HG03108 (cell line): Measurements from ENCODE around the gene ANO6.

Experiments used
- ATAC-seq: cut with Tn5 transposase; IDR thresholded peaks from one replicate; pipeline ENCODE4 v1.9.1; 2021; ENCODE audit warnings: moderate library complexity; ENCODE audit not compliant: unreplicated experiment

The ANO6 gene

DNA sequence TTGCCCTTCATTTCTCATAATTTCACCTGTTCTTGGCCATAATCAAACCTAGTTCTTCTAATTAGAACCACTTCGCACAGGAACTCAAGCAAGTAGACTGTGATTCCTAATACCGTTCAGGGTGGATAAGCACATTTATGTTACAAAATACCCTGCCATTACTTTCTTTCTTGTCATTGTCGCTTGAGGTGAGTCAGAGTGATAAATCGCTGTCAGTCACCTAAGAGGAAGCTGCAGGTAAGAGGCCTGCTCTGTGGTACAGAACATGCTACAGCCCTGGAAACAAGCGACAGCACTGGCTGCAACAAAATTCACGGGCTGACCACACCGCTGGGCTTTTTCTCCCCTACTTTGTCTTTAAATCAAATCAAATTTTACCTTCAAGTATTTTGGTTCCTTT lies 218.2 kb downstream of the ANO6 start:
- no peak for ATAC-seq

DNA sequence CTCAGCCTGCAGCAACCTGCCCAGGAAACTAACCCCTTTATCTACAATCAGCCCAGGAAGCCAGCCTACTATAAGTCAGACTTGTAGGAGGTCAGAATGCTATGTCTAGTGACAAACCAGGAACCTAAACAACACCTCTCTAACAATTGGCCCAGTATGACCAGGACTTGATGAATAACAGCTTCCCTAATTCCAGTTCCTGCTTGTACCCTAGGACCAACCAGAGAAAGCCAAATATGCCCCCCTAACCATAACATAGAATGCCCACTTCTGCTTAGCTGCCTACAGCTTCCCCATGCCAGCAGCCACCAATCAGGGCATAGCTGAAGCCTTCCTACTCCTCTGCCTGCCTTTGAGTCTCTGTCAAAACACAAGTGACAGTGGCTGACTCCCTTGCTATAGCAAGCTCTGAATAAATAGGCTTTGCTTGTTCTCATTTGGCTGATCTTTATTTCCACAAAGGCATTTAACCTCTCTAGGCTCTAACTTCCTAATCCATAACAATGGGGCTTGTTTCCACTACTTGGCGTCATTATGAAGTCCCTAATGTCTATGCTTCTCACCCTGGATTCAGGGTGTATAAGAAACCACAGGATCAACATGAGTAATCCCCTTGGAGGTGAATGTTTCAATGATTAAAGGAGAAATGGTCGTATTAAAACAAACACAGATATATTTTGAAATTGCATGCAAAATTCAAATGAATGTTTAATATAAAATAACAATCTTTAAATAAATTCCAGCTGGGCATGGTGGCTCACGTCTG lies 220.2 kb downstream of the ANO6 start:
- ATAC-seq: no peak

DNA sequence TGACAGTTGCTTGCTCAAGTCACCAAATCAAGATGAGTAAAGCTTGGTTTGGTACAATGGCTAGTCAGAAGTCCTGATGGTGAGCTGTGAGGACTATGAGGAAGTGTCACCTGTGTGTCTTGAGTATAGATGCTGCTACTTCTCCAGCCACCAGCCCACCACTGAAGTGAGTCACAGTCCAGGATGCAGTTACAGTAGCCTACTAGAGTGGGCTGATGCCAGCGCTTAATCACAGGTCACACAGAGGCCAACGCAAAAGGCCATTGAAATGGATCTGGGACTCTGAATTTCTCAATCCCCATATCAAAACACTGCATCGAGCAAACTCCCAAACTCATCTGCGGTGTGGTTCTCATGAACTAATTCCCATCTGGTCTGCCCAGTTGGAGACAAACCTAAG lies 223.1 kb downstream of the ANO6 start:
- no peak for ATAC-seq

DNA sequence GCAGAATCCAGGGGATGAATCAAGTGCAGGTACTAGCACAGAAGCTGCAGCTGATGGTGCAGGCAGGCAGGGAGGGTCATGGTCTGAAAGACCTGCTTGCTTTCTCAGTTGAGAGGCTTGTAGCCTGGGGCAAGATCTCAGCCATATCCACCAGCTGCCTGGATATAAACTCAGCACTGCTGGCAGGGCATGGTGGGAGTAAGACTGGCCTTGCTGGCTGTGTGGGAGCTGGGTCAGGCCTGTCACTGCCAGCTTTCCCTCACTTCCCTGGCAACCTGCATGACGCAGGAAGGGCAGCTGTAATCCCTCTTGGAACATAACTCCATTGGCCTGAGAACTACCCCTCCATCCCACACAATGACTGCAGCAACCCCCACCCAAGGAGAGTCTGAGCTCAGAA lies 230.1 kb downstream of the ANO6 start:
- ATAC-seq: no peak

DNA sequence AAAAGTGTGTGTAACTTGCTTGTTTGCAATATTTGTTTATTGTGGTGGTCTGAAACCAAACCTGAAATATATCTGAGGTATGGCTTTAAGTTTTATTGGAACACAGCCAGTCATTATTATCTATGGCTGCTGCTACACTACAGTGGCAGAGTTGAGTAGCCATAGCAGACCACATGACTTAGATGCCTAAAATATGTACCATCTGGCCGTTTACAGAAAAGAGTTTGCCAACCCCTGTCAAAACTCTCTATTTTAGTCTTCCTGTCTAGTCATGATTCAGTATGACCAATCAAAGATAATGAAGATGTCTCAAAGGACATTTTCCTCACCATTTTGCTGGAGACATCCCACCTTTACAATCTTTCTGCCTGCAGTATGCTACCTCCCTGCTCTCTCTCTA lies 242.3 kb downstream of the ANO6 start:
- ATAC-seq: no peak

DNA sequence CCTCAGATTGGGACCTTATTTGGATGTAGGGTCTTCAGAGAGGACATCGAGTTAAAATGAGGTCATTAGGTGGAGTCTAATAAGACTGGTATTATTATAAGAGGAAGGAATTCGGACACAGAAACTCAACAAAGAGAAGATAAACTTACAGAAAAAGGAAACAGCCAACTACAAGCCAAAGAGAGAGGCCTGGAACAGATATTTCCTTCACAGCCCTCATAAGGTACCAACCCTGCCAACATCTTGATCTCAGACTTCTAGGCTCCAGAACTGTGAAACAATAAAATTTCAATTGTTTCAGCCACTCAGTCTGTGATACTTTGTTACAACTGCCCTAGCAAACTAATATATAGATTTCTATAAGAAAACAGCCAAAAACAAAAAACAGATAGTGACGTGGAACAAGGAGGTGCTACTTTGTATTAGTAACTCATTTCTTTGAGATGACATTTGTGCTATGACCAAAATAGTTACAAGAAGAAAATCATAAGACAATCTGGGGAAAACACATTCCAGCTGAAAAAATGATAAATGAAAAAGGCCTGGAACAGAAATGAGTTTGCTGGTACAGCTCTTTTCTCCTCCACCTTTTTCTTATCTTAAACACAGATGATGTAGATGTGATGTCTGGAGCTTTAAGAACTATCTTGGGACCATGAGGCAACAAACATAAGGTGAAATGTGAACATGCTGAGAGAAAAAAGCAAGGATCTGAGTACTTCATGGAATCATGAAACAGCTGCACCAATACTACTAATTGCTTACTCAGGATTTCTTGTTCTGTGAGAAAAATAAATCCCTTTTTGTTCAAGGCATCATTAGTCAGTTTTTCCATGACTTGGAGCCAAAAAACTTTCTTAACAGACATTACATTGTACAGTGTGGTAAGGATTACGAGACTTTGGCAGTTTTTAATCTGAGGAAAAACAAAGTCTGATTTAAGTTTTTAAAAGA lies 243.2 kb downstream of the ANO6 start:
- no peak for ATAC-seq

DNA sequence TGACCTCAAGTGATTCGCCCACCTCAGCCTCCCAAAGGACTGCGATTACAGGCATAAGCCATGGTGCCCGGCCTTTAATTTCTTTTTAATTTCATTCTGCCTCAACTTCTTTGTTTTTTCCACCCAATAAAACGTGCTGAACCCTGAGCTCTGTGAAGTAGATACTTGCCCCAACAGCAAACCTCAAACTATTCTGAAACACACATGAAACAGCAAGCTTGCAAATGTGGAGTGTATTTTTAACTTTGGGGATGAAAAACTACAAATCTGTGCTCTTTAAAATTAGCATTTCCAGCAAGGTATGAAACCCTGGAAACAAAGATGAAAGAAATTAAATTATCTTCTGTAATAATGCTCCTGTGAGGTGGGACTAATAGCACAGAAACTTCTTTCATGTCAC lies 246.6 kb downstream of the ANO6 start:
- no peak for ATAC-seq

DNA sequence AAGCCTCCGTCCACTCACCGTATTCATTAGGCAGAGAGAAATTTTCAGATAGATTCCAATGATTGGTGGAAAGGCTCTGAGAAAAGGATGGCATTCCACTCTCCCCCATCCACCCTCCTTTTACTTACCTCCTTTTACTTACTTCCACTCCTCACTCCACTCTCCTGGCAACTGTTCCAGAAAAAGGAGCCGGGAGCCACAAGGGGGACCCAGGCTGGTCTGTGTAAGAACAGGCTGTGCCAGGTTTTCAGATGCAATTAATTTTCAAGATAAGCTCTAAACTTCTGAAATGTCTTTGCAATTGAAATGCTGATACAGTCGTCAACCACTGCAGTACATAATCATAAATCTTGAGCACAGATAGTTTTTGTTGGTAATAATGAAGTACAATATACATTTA lies 248.8 kb downstream of the ANO6 start:
- ATAC-seq: no peak

DNA sequence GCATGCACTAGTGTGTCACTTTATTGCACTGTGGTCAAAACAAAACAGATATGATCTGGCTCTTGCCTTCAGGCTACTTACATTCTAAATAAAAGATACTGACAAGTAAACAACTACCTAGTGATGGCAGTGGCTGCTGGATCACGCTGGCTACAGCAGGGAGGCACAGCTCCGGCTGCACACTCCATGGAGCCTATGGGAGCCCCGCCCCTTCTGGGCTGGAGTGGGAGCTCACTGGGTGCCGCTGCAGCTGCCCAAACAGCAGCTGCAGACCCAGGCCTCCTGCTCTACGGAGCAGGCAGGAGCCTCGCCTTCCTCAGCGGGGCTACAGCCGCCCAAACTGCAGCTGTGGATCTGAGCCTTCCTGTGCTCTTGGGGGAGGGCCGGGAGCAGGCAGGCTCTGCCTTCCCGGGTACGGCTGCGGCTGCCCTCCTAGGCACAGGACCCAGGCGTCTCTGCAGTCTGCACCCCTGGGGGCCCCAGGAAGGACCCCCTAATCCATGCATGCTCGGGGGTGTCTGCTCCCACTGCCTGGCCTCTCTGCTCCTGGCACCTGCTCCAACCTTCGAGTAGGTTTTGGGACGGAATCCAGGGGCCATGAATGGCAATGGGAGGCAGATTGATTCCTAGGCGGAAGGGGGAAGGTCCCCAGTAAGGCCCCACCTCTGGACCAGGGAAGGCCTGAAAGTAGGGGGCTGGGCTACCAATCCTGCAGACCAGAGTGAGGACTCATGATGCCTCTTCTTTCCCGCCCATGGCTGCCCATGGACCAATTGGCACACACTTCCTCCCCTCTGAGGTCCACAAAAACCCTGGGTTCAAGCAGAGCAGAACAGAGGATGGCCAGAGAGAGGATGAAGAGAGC lies 253.1 kb downstream of the ANO6 start:
- no peak for ATAC-seq

DNA sequence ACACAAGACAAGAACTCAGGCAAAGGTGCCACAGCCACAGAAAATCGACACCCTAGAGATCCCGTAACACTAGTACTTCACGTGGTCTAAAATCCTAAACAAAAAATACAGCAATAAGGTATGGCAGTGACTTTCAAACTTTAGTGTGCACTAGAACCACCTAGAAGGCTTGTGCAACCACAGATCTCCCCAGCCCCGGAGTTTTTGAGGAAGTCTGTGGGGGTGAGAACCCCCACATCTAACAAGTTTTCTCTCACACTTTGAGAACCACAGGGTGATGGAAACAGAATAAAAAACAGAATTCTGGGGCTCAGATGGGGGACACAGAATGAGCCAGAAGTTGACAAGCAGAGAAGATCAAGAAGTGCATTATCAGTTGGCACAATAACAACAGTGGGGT lies 254.0 kb downstream of the ANO6 start:
- ATAC-seq: no peak

DNA sequence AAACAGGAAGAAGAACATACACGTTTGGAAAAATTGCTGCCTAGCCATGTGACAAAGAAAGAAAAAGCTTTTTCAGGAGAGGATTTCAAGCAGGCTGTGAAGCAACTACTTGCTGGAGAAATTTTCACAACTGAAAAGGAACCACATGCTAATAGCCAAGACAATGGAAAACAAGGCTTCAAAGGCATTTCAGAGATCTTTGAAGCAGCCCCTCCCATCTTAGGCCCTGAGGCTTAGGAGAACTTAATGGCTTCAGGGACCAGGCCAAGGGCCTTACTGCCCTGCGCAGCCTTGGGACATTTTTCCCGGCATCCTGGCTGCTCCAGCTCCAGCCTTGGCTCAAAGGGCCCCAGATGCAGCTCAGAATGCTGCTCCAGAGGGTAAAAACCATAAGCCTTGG lies 257.7 kb downstream of the ANO6 start:
- ATAC-seq: no peak

DNA sequence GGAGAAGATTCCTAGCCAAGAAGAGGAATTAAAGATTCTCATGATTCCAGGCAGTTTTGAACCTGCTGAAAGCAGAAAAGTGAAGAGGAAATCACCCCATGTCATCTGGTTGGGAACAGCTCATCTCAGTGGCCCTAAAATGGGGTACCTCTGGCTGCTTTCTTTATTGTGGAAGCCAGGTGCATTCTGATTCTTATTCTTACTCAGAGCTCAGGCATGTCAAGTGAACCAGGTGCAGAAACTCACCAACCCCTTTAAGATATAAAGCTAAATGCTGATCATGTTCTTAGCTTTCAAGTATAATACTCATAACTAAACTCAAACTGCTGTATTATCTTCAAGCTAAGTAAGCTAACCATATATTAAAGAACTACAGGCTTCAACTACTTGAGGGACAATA lies 259.7 kb downstream of the ANO6 start:
- ATAC-seq: no peak

DNA sequence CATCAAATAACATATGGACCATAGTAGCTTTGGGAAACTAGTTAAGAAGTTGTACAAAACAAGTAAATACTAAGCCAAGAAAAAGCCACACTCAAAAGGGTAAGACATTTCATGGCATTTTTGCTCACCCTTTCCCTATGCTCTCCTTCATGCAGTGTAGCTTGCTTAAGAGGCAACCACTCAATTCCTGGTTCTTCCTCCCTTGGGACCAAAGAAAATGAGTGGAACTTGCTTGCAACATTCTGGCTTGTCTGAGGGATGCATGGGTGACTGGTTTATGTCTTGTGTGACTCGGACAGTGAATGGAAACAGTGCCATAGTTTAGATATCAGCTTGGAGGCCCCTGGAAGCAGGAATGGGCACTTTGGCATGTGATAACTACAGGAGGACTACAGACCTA lies 261.6 kb downstream of the ANO6 start:
- ATAC-seq: no peak

DNA sequence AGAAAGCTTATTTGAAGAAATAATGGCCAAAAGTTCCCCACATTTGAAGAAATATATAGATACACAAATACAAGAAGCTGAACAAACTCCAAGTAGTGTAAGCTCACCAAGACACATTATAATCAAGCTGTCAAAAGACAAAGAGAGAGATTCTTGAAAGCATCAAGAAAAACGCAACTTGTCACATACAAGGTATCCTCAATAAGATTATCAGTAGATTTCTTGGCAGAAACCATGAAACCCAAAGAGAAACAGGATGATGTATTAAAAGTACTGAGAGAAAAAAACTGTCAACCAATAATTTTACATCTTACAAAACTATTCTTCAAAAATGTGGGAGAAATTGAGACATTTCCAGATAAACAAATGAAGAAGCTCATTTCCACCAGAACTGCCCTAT lies 263.0 kb downstream of the ANO6 start:
- ATAC-seq: no peak

DNA sequence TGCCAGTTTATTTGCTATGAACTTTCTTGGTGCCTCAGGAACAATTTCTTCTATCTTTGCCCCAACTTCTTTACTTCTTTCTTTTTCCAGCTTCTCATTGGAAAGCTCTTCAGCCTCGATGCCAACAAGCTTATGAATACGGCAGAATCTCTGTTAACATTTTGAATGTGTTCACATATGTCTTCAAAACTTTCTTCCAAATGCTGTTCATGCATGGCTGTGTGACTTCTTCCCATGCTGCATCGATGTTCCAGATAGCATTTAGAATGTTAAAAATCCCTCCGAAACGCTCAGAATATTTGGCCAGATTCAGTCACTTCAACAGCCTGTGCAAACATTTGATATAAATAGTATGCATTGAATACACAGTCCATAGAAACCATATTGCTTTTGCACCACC lies 265.9 kb downstream of the ANO6 start:
- ATAC-seq: no peak

DNA sequence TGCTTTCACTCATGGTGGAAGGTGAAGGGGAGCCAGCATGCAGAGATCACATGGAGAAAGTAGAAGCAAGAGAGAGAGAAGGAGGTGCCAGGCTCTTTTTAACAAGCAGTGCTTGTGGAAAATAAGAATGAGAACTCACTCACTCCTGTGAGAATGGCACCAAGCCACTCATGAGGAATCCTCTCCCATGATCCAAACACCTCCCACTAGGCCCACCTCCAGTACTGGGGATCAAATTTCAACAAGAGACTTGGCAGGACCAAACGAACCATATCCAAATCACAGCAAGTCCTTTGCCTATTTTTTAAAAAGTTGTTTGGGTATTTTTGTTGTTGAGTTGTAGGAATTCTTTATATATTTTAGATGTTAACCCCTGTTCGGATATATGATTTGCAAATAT lies 267.7 kb downstream of the ANO6 start:
- ATAC-seq: no peak
